H9 (cell line): ENCODE measurements around the gene STX10. TPM values are rescaled to one million over a fixed set of nuclear protein-coding genes. Genes with fewer than 3 reads are reported as not detected.
A peak's percentile ranks its signal among the peaks of the same experiment; 100 is the strongest.

Experiments used
- DNase-seq: peaks from one replicate; pipeline ENCODE4 v3.0.0-alpha.2; 2017
- H2AFZ ChIP-seq: one replicate; pipeline ENCODE4 v1.6.1; 2013; ENCODE audit warnings: mild to moderate bottlenecking, low read length, control low read depth, moderate library complexity
- H2AK5ac ChIP-seq: 2 replicates; pipeline ENCODE4 v1.6.1; 2013; ENCODE audit warnings: low read length, control low read depth, mixed read lengths; ENCODE audit not compliant: insufficient read length
- H2BK120ac ChIP-seq: one replicate; pipeline ENCODE4 v1.6.1; 2013; ENCODE audit warnings: low read depth, mild to moderate bottlenecking, low read length, control low read depth, inconsistent platforms; ENCODE audit not compliant: poor library complexity, severe bottlenecking
- H2BK12ac ChIP-seq: 2 replicates; pipeline ENCODE4 v1.6.1; 2013; ENCODE audit warnings: low read length, control low read depth, mixed read lengths, low read depth; ENCODE audit not compliant: insufficient read length
- H2BK15ac ChIP-seq: 2 replicates; pipeline ENCODE4 v1.6.1; 2013; ENCODE audit warnings: low read depth, low read length, control low read depth
- H2BK20ac ChIP-seq: one replicate; pipeline ENCODE4 v1.6.1; 2013; ENCODE audit warnings: low read depth, mild to moderate bottlenecking, low read length, control low read depth, inconsistent platforms; ENCODE audit not compliant: poor library complexity, severe bottlenecking
- H2BK5ac ChIP-seq: 2 replicates; pipeline ENCODE4 v1.6.1; 2013; ENCODE audit warnings: low read length, control low read depth, mixed read lengths; ENCODE audit not compliant: insufficient read length
- H3K14ac ChIP-seq: 2 replicates; pipeline ENCODE4 v1.6.1; 2013; ENCODE audit warnings: low read length, control low read depth; ENCODE audit not compliant: insufficient read depth
- H3K18ac ChIP-seq: 2 replicates; pipeline ENCODE4 v1.6.1; 2013; ENCODE audit warnings: low read depth, mild to moderate bottlenecking, mixed read lengths, low read length, control low read depth; ENCODE audit not compliant: insufficient read length
- H3K23ac ChIP-seq: 2 replicates; pipeline ENCODE4 v1.6.1; 2013; ENCODE audit warnings: low read length, control low read depth, mixed read lengths, low read depth; ENCODE audit not compliant: insufficient read length
- H3K23me2 ChIP-seq: 2 replicates; pipeline ENCODE4 v1.6.1; 2013; ENCODE audit warnings: low read depth, mild to moderate bottlenecking, mixed read lengths, low read length, control low read depth; ENCODE audit not compliant: insufficient read length, poor library complexity, severe bottlenecking
- H3K27ac ChIP-seq: 2 replicates; pipeline ENCODE4 v1.5.1; 2013; ENCODE audit warnings: low read length, control low read depth, mixed read lengths, low read depth; ENCODE audit not compliant: insufficient read length
- H3K27me3 ChIP-seq: 2 replicates; pipeline ENCODE4 v1.6.1; 2013; ENCODE audit warnings: low read length, control low read depth, inconsistent platforms; ENCODE audit not compliant: insufficient read depth
- H3K4ac ChIP-seq: 2 replicates; pipeline ENCODE4 v1.6.1; 2013; ENCODE audit warnings: low read depth, mild to moderate bottlenecking, control low read depth, inconsistent platforms, low read length, moderate library complexity
- H3K4me1 ChIP-seq: 2 replicates; pipeline ENCODE4 v1.6.1; 2013; ENCODE audit warnings: low read length, control low read depth, inconsistent platforms; ENCODE audit not compliant: insufficient read depth
- H3K4me2 ChIP-seq: 2 replicates; pipeline ENCODE4 v1.6.1; 2013; ENCODE audit warnings: low read length, control low read depth, mixed read lengths; ENCODE audit not compliant: insufficient read length, insufficient read depth
- H3K56ac ChIP-seq: 2 replicates; pipeline ENCODE4 v1.6.1; 2013; ENCODE audit warnings: low read depth, mild to moderate bottlenecking, mixed read lengths, low read length, control low read depth; ENCODE audit not compliant: insufficient read length
- H3K79me1 ChIP-seq: 2 replicates; pipeline ENCODE4 v1.6.1; 2013; ENCODE audit warnings: low read depth, mild to moderate bottlenecking, moderate library complexity, low read length, control low read depth, inconsistent platforms; ENCODE audit not compliant: insufficient read depth, poor library complexity, severe bottlenecking
- H3K79me2 ChIP-seq: 2 replicates; pipeline ENCODE4 v1.6.1; 2013; ENCODE audit warnings: low read length, control low read depth, inconsistent platforms; ENCODE audit not compliant: insufficient read depth
- H3K9ac ChIP-seq: 2 replicates; pipeline ENCODE4 v1.6.1; 2013; ENCODE audit warnings: low read length, control low read depth, mixed read lengths; ENCODE audit not compliant: insufficient read length; ENCODE audit errors: extremely low read depth
- H3K9me3 ChIP-seq: one replicate; pipeline ENCODE4 v1.6.1; 2013; ENCODE audit warnings: low read depth, low read length, inconsistent platforms; ENCODE audit not compliant: control insufficient read depth
- H3T11ph ChIP-seq: one replicate; pipeline ENCODE4 v1.6.1; 2013; ENCODE audit warnings: mild to moderate bottlenecking, low read length, control low read depth, inconsistent platforms
- H4K20me1 ChIP-seq: one replicate; pipeline ENCODE4 v1.6.1; 2013; ENCODE audit not compliant: control insufficient read depth, insufficient read length, insufficient read depth
- H4K5ac ChIP-seq: 2 replicates; pipeline ENCODE4 v1.6.1; 2013; ENCODE audit warnings: low read depth, mild to moderate bottlenecking, mixed read lengths, low read length, control low read depth; ENCODE audit not compliant: insufficient read length
- H4K8ac ChIP-seq: replicated peaks from 2 replicates; pipeline ENCODE4 v1.6.1; 2013; ENCODE audit warnings: low read length, control low read depth, mixed read lengths, low read depth; ENCODE audit not compliant: insufficient read length
- H4K91ac ChIP-seq: 2 replicates; pipeline ENCODE4 v1.6.1; 2013; ENCODE audit warnings: low read depth, mild to moderate bottlenecking, moderate library complexity, mixed read lengths, low read length, control low read depth; ENCODE audit not compliant: insufficient read length
- H3K27ac Mint-ChIP-seq, 3 experiments: 2 replicates in 2 of 3; 3 replicates in 1 of 3; pipeline ENCODE4 v1.8.0; 2020 to 2021; ENCODE audit warnings: mixed read lengths in 3 of 3, mild to moderate bottlenecking in 1 of 3, moderate library complexity in 1 of 3
- H3K27me3 Mint-ChIP-seq: 2 replicates; pipeline ENCODE4 v1.8.0; 2021; ENCODE audit warnings: low read depth, mild to moderate bottlenecking, moderate library complexity, mixed read lengths
- H3K36me3 Mint-ChIP-seq, 3 experiments: 2 replicates in 2 of 3; 3 replicates in 1 of 3; pipeline ENCODE4 v1.8.0; 2020 to 2021; ENCODE audit warnings: low read depth in 3 of 3, mixed read lengths in 3 of 3; ENCODE audit not compliant: insufficient read depth in 1 of 3
- H3K4me1 Mint-ChIP-seq, 2 experiments: 2 replicates each; pipeline ENCODE4 v1.8.0; 2020; ENCODE audit warnings: mixed read lengths in 2 of 2
- H3K4me3 Mint-ChIP-seq, 2 experiments: 2 replicates in 1 of 2; 3 replicates in 1 of 2; pipeline ENCODE4 v1.8.0; 2020 to 2021; ENCODE audit warnings: mild to moderate bottlenecking in 2 of 2, mixed read lengths in 2 of 2, moderate library complexity in 1 of 2
- H3K9me3 Mint-ChIP-seq, 2 experiments: 2 replicates in 1 of 2; 3 replicates in 1 of 2; pipeline ENCODE4 v1.8.0; 2020; ENCODE audit warnings: mild to moderate bottlenecking in 2 of 2, mixed read lengths in 2 of 2, moderate library complexity in 1 of 2
- CTCF ChIP-seq: fragments of 200-600 bp; sonication (generic); conservative IDR thresholded peaks from 3 replicates; pipeline ENCODE4 v1.8.0; 2021; ENCODE audit warnings: antibody characterized with exemption, mild to moderate bottlenecking
- WGBS: extraction: QIAGEN DNeasy Blood & Tissue Kit; methylation state at CpG from one replicate; pipeline ENCODE4 v1.1.7; 2013; ENCODE audit warnings: missing lambda C conversion rate, low lambda C conversion rate, mixed read lengths; ENCODE audit not compliant: insufficient read length; ENCODE audit errors: extremely low coverage; 5-methylcytosine and 5-hydroxymethylcytosine counted together
- total RNA-seq: library from RNA; stranded (reverse); gene quantifications from 2 replicates; pipeline ENCODE4 v1.2.1, GENCODE V29; 2021

Gene STX10
- total RNA-seq, 1 experiment from 2014 or later = 39.4 TPM

- H4K20me1 ChIP-seq = peaks cover 3% of the 10 kb centered on the region
- H2BK15ac ChIP-seq = no peak overlapping the region
- TF ChIP-seq CTCF = peak; percentile 9; the same call in 1 of the 3 replicates
- no peak overlapping the region for H4K8ac ChIP-seq
- H3K14ac ChIP-seq = no peak overlapping the region
- H2BK5ac ChIP-seq = no peak overlapping the region
- no peaks in the 10 kb centered on the region for H3K23me2 ChIP-seq
- H3K4me3 Mint-ChIP-seq = no peak overlapping the region
- H3K23ac ChIP-seq = no peak overlapping the region
- H4K5ac ChIP-seq = no peak overlapping the region
- no peak overlapping the region for H3K56ac ChIP-seq
- no peak overlapping the region for H4K91ac ChIP-seq
- DNase-seq = no peak
- H3K4me1 ChIP-seq = no peaks in the 10 kb centered on the region
- H3K4ac ChIP-seq = no peak overlapping the region
- no peak overlapping the region for H2BK120ac ChIP-seq
- WGBS = no CpG with 5 or more reads among the region's 29 CpGs
- no peak overlapping the region for H2AK5ac ChIP-seq
- H3K4me2 ChIP-seq = no peak overlapping the region
- no peak overlapping the region for H2AFZ ChIP-seq
- no peak overlapping the region for H3K27ac ChIP-seq
- H3T11ph ChIP-seq = no peak overlapping the region
- H2BK12ac ChIP-seq = no peak overlapping the region
- H3K9me3 ChIP-seq = no peaks in the 10 kb centered on the region
- H2BK20ac ChIP-seq = no peak overlapping the region
- peaks cover 0 to 5% of the 10 kb centered on the region in 2 experiments; a peak in 3 of 5 replicates for H3K9me3 Mint-ChIP-seq
- H3K27ac Mint-ChIP-seq = peak overlapping the region in 1 of 3 experiments; percentile 92; a peak in 1 of 7 replicates
- peaks cover 5% of the 10 kb centered on the region; the same call in 1 of the 2 replicates for H3K27me3 ChIP-seq
- no peak overlapping the region for H3K18ac ChIP-seq
- peaks cover 7% of the 10 kb centered on the region in 2 experiments for H3K4me1 Mint-ChIP-seq
- H3K36me3 Mint-ChIP-seq = peaks cover 9 to 17% (median 16%) of the 10 kb centered on the region in 3 experiments
- H3K79me1 ChIP-seq = no peaks in the 10 kb centered on the region
- no peaks in the 10 kb centered on the region for H3K79me2 ChIP-seq
- H3K27me3 Mint-ChIP-seq = peaks cover 26% of the 10 kb centered on the region
- H3K9ac ChIP-seq = no peak overlapping the region
These were observed 45.1 kb downstream of the STX10 start for GRCh38 chr19:13104848-13105711.
